T-helper 2 cell (primary cell): Measurements from ENCODE around the gene SYNDIG1.

Experiments used
- DNase-seq, 5 experiments: peaks; one replicate each; pipeline versions ENCODE4 v3.0.0 to v3.0.0-alpha.2; 2012 to 2022

Gene SYNDIG1

DNA sequence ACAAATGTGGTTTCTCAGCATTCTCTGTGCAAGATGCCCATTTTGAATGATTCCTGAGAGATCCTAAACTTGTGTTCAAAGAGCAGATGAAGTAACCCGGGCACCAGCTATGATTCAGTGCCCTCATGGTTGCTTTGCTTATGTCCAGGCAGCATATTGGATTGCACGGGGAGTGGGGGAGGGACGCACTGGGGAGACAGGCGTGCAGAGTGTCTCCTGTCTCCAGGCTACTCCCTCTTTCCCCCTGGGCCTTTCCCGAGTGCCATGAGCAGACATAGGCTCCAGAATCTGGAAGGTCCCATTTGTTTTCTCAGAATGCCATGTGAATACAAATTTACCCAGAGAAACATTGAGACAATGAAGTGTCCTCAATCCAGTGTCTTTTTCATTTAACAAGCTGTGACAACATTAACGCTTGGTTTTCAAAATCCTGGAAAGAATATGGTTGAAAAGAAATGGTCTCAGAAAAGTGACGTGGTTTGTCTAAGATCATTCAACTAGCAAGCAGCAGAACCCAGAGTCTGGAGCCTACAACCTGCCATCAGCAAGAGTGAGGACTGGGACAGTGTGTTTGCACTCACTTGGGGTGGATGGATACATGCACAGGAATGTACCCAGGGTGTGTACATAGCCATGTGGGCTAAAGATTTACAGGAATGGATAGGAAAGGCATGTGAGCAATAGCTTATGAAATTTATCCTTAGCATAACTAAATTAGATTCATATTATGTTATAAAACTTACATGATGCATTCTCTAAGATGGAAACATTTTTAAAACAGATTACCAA is 4.2 kb downstream of the SYNDIG1 start:
- DNase-seq = no peak

GRCh38 chr20:24477831-24478547 is 8.6 kb downstream of the SYNDIG1 start:
- DNase-seq = no peak

GRCh38 chr20:24478584-24478983 is 9.2 kb downstream of the SYNDIG1 start:
- DNase-seq = no peak

GRCh38 chr20:24479106-24479505 is 9.7 kb downstream of the SYNDIG1 start:
- DNase-seq = no peak

DNA sequence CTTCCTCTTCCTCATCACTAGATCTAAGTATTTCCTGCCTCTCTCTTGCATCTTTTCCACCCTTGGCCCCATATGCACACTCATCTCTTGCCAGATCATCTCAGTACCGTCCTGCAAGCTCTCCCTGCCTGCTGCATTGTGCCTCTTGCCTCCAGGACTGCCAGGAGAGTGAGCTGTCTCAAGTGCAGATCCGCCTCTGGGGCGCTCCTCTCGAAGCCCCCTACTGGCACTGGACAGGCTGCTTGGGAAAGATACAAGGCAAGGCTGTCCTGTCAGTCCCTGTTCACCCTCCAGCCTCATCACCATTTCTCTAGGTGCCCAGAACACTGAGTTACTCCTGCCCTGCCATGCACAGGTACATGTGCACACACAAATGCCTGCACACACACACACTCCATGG is 10.2 kb downstream of the SYNDIG1 start:
- no peak for DNase-seq

- no peak for DNase-seq
Observed at GRCh38 chr20:24480509-24480908, 11.1 kb downstream of the SYNDIG1 start.

DNA sequence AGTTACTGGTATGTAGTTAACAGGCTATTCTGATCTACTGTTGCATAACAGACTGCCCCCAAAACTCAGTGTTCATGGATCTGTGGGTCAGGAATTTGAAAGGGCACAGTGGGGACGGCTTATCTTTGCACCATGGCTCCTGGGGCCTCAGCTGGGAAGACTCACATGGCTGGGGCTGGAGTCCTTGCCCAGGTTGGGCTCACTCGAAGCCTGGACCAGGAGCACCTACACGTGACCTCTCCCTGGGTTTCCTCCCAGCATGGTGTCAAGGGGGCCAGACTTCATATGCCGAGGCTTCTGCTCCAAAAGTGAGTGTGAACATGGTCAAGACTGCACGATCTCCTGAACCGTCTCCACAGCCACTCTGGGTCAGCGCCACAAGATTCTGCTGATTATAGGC is 11.7 kb downstream of the SYNDIG1 start:
- no peak for DNase-seq

DNA sequence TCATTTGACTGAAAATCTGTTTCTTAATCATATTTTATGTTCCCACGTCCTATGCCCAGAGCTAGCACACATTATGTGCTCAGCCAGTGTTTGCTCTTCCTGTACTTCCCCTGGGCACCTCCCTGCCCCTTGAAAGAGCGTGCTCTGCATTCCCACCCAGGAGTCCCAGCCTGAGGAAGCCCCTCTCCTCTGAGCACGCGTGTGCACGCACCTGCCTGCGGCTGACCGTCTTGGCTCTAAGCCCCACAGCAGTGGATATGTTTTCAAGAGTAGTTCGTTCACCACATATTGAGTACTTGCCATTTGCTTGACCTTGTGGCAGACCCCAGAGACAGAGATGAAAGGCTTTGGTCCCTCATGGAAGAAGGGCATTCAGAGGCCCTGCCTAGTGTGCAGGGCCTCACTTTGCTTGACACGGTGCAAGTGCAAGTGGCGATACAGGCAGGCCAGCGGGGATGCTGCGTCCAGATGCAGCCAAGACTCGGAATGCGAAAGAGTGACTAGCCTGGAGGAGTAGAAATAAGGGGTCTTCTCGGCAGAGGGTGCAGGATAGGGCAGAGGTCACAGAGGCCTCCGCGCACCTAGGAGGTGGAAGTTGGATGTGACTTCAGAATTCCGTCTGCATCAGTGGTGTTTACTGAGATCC is 14.1 kb downstream of the SYNDIG1 start:
- no peak for DNase-seq

- DNase-seq = no peak
Observed at GRCh38 chr20:24484081-24484450, 14.6 kb downstream of the SYNDIG1 start.

DNA sequence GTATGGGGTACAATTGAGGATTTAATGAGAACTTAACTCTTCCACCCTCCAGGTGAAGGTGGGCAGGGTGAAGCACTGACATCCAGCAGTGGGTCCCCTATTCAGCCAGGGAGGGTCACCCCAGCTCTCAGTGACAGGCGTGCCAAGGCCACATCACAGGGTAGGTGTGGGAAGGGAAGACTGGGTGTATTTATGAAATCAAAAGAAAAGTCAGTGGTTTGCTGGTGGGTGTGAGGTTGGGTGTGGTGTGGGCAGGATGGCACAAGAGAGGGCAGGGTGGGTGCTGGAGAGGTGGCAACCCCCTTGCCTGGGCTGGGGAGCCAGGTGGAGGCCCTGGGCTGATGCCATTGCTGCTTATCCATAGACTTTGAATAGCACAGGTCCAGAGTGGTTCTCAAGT is 16.6 kb downstream of the SYNDIG1 start:
- DNase-seq = no peak

DNA sequence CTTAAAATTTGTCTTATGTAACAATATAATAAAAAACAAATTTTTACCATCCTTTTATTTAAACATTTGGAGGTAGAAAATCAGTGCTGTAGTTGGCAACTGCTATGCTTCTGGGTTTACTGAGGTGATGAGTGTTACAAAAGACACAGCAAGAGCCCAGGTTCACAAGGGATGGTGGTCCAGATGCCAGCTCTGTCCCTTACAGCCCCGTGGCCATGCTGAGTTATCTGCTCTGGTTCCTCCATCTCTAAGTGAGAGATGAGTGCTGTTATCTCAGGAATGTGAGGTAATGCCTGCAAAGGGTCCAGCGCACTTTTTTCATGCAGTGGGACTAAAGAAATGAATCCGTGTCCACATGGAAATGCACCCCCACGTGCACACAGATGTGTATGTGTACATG is 17.8 kb downstream of the SYNDIG1 start:
- no peak for DNase-seq

DNA sequence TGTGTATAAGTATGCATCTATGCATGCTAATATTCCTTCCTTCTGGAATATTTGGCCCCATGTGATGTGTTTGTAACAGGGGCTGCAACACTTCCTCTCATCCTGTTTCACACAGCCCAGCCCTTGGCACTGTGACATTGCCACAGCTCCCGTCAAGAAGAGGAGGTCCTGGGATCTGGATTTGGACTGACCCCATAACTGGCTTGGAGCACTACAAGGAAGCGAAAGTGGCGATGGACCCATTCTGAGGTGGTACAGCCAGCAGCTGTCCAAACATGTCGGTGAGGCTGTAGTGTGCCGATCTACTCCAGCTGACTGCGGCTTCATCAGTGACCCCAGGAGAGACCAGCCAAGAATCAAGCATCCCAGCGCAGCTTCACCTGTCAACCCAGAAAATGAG is 18.2 kb downstream of the SYNDIG1 start:
- DNase-seq = no peak

- no peak for DNase-seq
Observed at GRCh38 chr20:24488064-24488799, 18.8 kb downstream of the SYNDIG1 start.

DNA sequence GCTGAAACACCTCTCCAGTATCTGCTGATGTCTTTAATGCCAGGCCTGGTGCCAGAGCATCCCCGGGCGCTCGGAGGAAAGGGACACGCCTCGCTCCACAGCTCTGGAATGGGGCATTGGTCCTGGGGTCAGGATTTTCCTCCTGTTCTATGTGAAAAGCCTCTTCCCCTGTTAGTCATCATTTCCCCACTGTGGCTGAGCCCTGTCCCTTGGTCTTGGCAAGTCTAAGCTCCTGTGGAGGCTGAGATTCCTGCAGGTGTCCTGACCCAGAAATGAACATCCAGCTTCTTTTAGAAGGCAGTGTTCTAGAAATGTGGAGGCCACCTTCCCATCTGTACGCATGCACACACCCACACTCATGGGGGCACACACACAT is 19.4 kb downstream of the SYNDIG1 start:
- no peak for DNase-seq

DNA sequence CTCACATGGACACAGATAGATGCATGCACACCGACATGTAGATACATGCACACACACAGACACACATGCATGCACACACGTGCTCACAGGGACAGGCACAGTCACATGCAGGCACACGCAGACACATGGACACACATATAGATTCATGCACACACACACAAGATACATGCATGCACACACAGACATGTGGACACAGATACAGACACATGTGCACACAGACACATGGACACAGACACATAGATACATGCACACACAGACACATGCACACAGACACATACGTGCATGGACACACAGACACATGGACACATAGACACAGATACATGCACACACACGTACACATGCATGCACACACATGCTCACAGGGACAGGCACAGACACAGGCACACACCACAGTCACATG is 19.8 kb downstream of the SYNDIG1 start:
- DNase-seq = no peak

- DNase-seq = no peak
Observed at GRCh38 chr20:24489631-24490260, 20.3 kb downstream of the SYNDIG1 start.

- DNase-seq = no peak
Observed at GRCh38 chr20:24490598-24490997, 21.2 kb downstream of the SYNDIG1 start.

DNA sequence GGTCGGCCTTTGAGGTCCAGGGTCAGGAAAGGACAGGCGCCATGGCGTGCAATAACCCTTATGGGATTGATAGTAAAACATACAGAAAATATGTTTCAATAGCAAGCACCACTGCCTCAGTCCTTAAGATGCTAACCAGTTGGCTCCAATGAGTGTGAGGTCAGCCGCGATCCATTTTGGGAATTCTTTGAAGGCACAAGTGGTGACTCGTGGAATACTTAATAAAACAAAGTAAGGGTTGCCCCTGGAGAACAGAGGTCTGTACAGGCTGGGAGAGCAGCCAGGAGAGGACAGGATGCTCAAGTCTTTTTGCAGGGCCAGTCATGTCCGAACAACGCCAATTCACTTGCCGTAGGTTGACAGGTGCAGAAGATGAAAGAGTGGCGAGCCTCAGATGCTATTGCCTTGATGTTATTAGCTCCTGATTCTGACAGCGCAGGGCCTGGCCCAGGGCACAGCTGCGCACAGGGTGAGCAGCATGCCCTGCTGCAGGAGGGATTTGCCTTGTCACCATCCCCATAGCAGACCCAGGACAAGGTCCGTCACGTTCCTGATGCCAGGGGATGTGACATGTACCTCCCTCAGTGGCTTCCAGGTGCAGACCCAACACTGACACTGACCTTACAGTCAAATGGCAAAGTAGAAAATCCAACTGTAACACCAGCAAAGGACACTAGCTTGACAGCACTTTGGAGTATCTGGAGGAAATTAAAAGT is 21.8 kb downstream of the SYNDIG1 start:
- no peak for DNase-seq

- no peak for DNase-seq
Observed at GRCh38 chr20:24492031-24492607, 22.7 kb downstream of the SYNDIG1 start.

DNA sequence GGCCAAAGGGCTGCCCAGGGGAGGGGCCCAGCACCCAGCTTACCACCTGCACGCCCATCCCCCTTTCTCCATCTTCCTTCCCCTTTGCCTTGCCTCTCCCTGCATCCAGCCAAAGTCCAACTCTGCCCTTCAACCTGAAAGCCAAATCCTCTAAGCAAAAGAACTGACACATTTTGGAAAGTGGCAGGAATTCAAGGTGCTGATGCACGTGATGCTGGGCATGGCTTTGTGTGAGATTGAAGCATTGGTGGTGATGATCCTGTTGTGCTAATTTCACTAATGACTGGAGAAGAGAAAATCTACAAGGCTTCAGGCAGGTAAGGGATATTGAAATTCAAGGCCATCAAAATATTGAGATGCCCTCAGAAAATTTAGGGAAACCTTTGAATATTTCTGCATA is 23.3 kb downstream of the SYNDIG1 start:
- DNase-seq = peak in 1 of 5 experiments; percentile 0

DNA sequence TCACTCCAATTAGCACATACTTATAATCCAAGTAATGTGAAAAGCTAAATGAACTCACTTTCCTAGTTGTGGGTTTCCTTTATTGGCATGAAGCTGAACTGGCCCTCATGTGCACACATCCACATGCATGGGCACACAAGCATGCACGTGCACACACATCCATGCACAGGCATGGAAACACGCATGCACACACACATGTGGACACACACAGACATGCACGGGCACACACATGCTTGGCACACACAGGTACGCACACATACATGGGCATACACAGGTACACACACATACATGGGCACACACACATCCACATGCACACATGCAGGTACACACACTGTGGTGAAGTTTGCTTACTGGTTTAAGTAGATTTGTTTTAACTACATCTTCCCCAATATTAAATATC is 23.8 kb downstream of the SYNDIG1 start:
- DNase-seq = no peak
